H1 (cell line): ENCODE measurements around the gene XPOT. TPM values are rescaled to one million over a fixed set of nuclear protein-coding genes. Genes with fewer than 3 reads are reported as not detected.

Source experiments
- CTCF ChIA-PET: fragments of 300-600 bp; sonication (Branson Sonifier 250); formaldehyde crosslinking; loops from one replicate; lab custom pipeline; 2021; ENCODE audit not compliant: partially characterized antibody; lab: Charles Lee
- POLR2A ChIA-PET: fragments of 300-600 bp; sonication (Branson Sonifier 250); formaldehyde crosslinking; loops from one replicate; lab custom pipeline; 2021; ENCODE audit warnings: inconsistent platforms; ENCODE audit not compliant: partially characterized antibody; lab: Charles Lee
- DNase-seq, 2 experiments: peaks; one replicate each; pipeline versions ENCODE4 v3.0.0 to v3.0.0-alpha.2; 2010 to 2022; ENCODE audit warnings: low spot score in 2 of 2, low read depth in 1 of 2, mixed read lengths in 1 of 2
- FAIRE-seq: peaks from 2 replicates; lab custom pipeline; 2011; peaks lifted over from hg19 to GRCh38; lab: Jason Lieb, UNC
- H2AFZ ChIP-seq: 2 replicates; pipeline ENCODE4 v1.8.1; 2012; ENCODE audit warnings: low read length, inconsistent platforms
- H2AK5ac ChIP-seq: 2 replicates; pipeline ENCODE4 v1.6.1; 2013; ENCODE audit warnings: low read depth, low read length
- H2BK120ac ChIP-seq: replicated peaks from 2 replicates; pipeline ENCODE3; 2013; ENCODE audit warnings: low read depth, low read length, inconsistent platforms
- H2BK12ac ChIP-seq: 2 replicates; pipeline ENCODE4 v1.6.1; 2013; ENCODE audit warnings: low read depth, low read length
- H2BK15ac ChIP-seq: 2 replicates; pipeline ENCODE4 v1.6.1; 2013; ENCODE audit warnings: low read length
- H2BK20ac ChIP-seq: 2 replicates; pipeline ENCODE4 v1.6.1; 2013; ENCODE audit warnings: low read length
- H2BK5ac ChIP-seq: 2 replicates; pipeline ENCODE4 v1.6.1; 2013; ENCODE audit warnings: low read depth, low read length
- H3K14ac ChIP-seq: 2 replicates; pipeline ENCODE4 v1.6.1; 2013; ENCODE audit warnings: inconsistent platforms; ENCODE audit not compliant: insufficient read length
- H3K18ac ChIP-seq: 2 replicates; pipeline ENCODE4 v1.6.1; 2013; ENCODE audit warnings: low read length; ENCODE audit errors: extremely low read depth
- H3K23ac ChIP-seq: 2 replicates; pipeline ENCODE4 v1.6.1; 2013; ENCODE audit warnings: inconsistent platforms; ENCODE audit not compliant: insufficient read length
- H3K23me2 ChIP-seq: 2 replicates; pipeline ENCODE4 v1.6.1; 2013; ENCODE audit warnings: low read depth, low read length
- H3K27ac ChIP-seq: 2 replicates; pipeline ENCODE4 v1.6.1; 2011; ENCODE audit warnings: low read depth, low read length, inconsistent platforms
- H3K27me3 ChIP-seq, 4 experiments: replicated peaks in 1 of 4; 1 replicate in 1 of 4; 2 replicates in 3 of 4; pipeline versions ENCODE4 v1.6.1 to v1.8.1; 2011 to 2013; ENCODE audit warnings: low read length in 3 of 4, mild to moderate bottlenecking in 3 of 4, inconsistent platforms in 2 of 4, mixed read lengths in 2 of 4, moderate library complexity in 1 of 4; ENCODE audit not compliant: control insufficient read depth in 3 of 4, insufficient read depth in 3 of 4; ENCODE audit errors: extremely low read depth in 1 of 4
- H3K36me3 ChIP-seq, 4 experiments: 2 replicates each; pipeline versions ENCODE4 v1.6.1 to v1.8.1; 2011 to 2013; ENCODE audit warnings: mild to moderate bottlenecking in 4 of 4, low read length in 3 of 4, moderate library complexity in 2 of 4, control low read depth in 1 of 4, inconsistent platforms in 1 of 4; ENCODE audit not compliant: insufficient read depth in 4 of 4, control insufficient read depth in 2 of 4
- H3K4ac ChIP-seq: replicated peaks from 2 replicates; pipeline ENCODE3; 2013; ENCODE audit warnings: low read length, low read depth, mixed read lengths, inconsistent platforms; ENCODE audit not compliant: insufficient read length
- H3K4me1 ChIP-seq, 4 experiments: replicated peaks in 1 of 4; 1 replicate in 1 of 4; 2 replicates in 3 of 4; pipeline versions ENCODE4 v1.6.1 to v1.8.1; 2011 to 2013; ENCODE audit warnings: low read length in 3 of 4, inconsistent platforms in 2 of 4, mixed read lengths in 1 of 4; ENCODE audit not compliant: insufficient read depth in 4 of 4, control insufficient read depth in 3 of 4
- H3K4me2 ChIP-seq, 2 experiments: 2 replicates each; pipeline versions ENCODE4 v1.6.1 to v1.8.1; 2011 to 2013; ENCODE audit warnings: low read depth in 2 of 2, low read length in 2 of 2, control low read depth in 1 of 2, inconsistent platforms in 1 of 2, mild to moderate bottlenecking in 1 of 2; ENCODE audit not compliant: insufficient read depth in 1 of 2
- H3K4me3 ChIP-seq, 4 experiments: fragments of 200-600, 300-600 bp in 1 of 4; sonication (generic), shearing (Covaris generic), sonication (Bioruptor Twin) in 1 of 4; 2 replicates each; pipeline versions ENCODE4 v1.5.1 to v1.8.1; 2011 to 2016; ENCODE audit warnings: low read length in 4 of 4, low read depth in 3 of 4, control low read depth in 2 of 4, inconsistent platforms in 2 of 4, mild to moderate bottlenecking in 2 of 4, mixed read lengths in 1 of 4, moderate library complexity in 1 of 4; ENCODE audit not compliant: insufficient read depth in 2 of 4; ENCODE audit errors: extremely low read depth in 1 of 4
- H3K56ac ChIP-seq: replicated peaks from 2 replicates; pipeline ENCODE3; 2013; ENCODE audit warnings: low read depth, mild to moderate bottlenecking, mixed read lengths, low read length, inconsistent platforms; ENCODE audit not compliant: insufficient read length
- H3K79me1 ChIP-seq: 2 replicates; pipeline ENCODE4 v1.6.1; 2013; ENCODE audit warnings: low read depth, low read length, control low read depth
- H3K79me2 ChIP-seq, 2 experiments: 2 replicates each; pipeline versions ENCODE4 v1.6.1 to v1.8.1; 2012 to 2013; ENCODE audit warnings: low read length in 2 of 2, mild to moderate bottlenecking in 2 of 2, inconsistent platforms in 1 of 2; ENCODE audit not compliant: insufficient read depth in 2 of 2, control insufficient read depth in 1 of 2
- H3K9ac ChIP-seq, 4 experiments: replicated peaks in 1 of 4; 1 replicate in 1 of 4; 2 replicates in 3 of 4; pipeline versions ENCODE4 v1.6.1 to v1.8.1; 2011 to 2013; ENCODE audit warnings: low read depth in 3 of 4, low read length in 3 of 4, control low read depth in 2 of 4, mild to moderate bottlenecking in 2 of 4, moderate library complexity in 2 of 4, inconsistent platforms in 1 of 4; ENCODE audit errors: extremely low read depth in 1 of 4
- H3K9me3 ChIP-seq, 2 experiments: 2 replicates each; pipeline versions ENCODE4 v1.6.1 to v1.8.1; 2012 to 2013; ENCODE audit warnings: mild to moderate bottlenecking in 2 of 2, moderate library complexity in 2 of 2, control low read depth in 1 of 2, inconsistent platforms in 1 of 2, low read depth in 1 of 2, low read length in 1 of 2, mixed read lengths in 1 of 2; ENCODE audit not compliant: insufficient read depth in 2 of 2
- H4K20me1 ChIP-seq, 2 experiments: replicated peaks in 1 of 2; 2 replicates each; pipeline versions ENCODE3 to v1.8.1; 2011 to 2013; ENCODE audit warnings: inconsistent platforms in 2 of 2, low read length in 2 of 2, mild to moderate bottlenecking in 1 of 2; ENCODE audit not compliant: insufficient read depth in 2 of 2, control insufficient read depth in 1 of 2
- H4K5ac ChIP-seq: 2 replicates; pipeline ENCODE4 v1.6.1; 2013; ENCODE audit warnings: low read length, low read depth, mixed read lengths, inconsistent platforms; ENCODE audit not compliant: insufficient read length
- H4K8ac ChIP-seq: 2 replicates; pipeline ENCODE4 v1.8.0; 2013; ENCODE audit warnings: mild to moderate bottlenecking, moderate library complexity, low read length, inconsistent platforms; ENCODE audit not compliant: insufficient read depth; ENCODE audit errors: extremely low read depth
- H4K91ac ChIP-seq: replicated peaks from 2 replicates; pipeline ENCODE3; 2013; ENCODE audit warnings: low read length, mixed read lengths, inconsistent platforms; ENCODE audit not compliant: insufficient read length
- BACH1 ChIP-seq: IDR thresholded peaks from 2 replicates; pipeline ENCODE4 v1.6.1; 2012; ENCODE audit warnings: low read length, improper control_type of control experiment
- BCL11A ChIP-seq, 2 experiments: IDR thresholded peaks; one replicate each; pipeline ENCODE4 v1.6.1; 2011; ENCODE audit warnings: low read depth in 2 of 2, low read length in 2 of 2, mild to moderate bottlenecking in 2 of 2
- BRCA1 ChIP-seq: IDR thresholded peaks from 2 replicates; pipeline ENCODE4 v1.6.1; 2012; ENCODE audit warnings: low read depth, low read length, improper control_type of control experiment
- GABPA ChIP-seq: IDR thresholded peaks from 2 replicates; pipeline ENCODE4 v1.6.1; 2011; ENCODE audit warnings: mild to moderate bottlenecking, low read length, moderate library complexity, borderline replicate concordance; ENCODE audit not compliant: insufficient read depth
- GTF2F1 ChIP-seq: IDR thresholded peaks from 2 replicates; pipeline ENCODE4 v1.6.1; 2012; ENCODE audit warnings: low read depth, low read length, improper control_type of control experiment, borderline replicate concordance
- KDM4A ChIP-seq: IDR thresholded peaks from one replicate; pipeline ENCODE4 v1.7.1; 2012; ENCODE audit warnings: low read depth, mild to moderate bottlenecking, moderate library complexity, low read length, inconsistent platforms; ENCODE audit not compliant: severe bottlenecking
- MAX ChIP-seq: IDR thresholded peaks from 2 replicates; pipeline ENCODE4 v1.6.1; 2012; ENCODE audit warnings: inconsistent platforms
- RBBP5 ChIP-seq: IDR thresholded peaks from 2 replicates; pipeline ENCODE4 v1.7.1; 2012; ENCODE audit warnings: low read depth, mild to moderate bottlenecking, inconsistent platforms, low read length, moderate library complexity, borderline replicate concordance
- RFX5 ChIP-seq: IDR thresholded peaks from 2 replicates; pipeline ENCODE4 v1.6.1; 2011; ENCODE audit warnings: low read depth, low read length, improper control_type of control experiment, borderline replicate concordance
- RNF2 ChIP-seq: fragments of 200-900, 300-1000 bp; sonication (generic); IDR thresholded peaks from 2 replicates; pipeline ENCODE4 v1.7.1; 2016; ENCODE audit warnings: borderline replicate concordance, low read depth, mild to moderate bottlenecking, antibody characterized with exemption, low read length; ENCODE audit not compliant: poor library complexity, severe bottlenecking; ENCODE audit errors: missing control alignments
- SAP30 ChIP-seq: fragments of 300-600 bp; sonication (generic); IDR thresholded peaks from 2 replicates; pipeline ENCODE4 v1.7.1; 2012; ENCODE audit warnings: low read length, moderate library complexity, mild to moderate bottlenecking, inconsistent platforms; ENCODE audit not compliant: insufficient read depth, insufficient replicate concordance
- SIRT6 ChIP-seq: IDR thresholded peaks from one replicate; pipeline ENCODE4 v1.7.1; 2012; ENCODE audit warnings: low read length, inconsistent platforms
- SIX5 ChIP-seq: IDR thresholded peaks from 2 replicates; pipeline ENCODE4 v1.6.1; 2011; ENCODE audit warnings: mild to moderate bottlenecking, low read depth, low read length
- TBP ChIP-seq: IDR thresholded peaks from 2 replicates; pipeline ENCODE4 v1.6.1; 2011; ENCODE audit warnings: low read depth, low read length, improper control_type of control experiment
- TCF12 ChIP-seq: IDR thresholded peaks from 2 replicates; pipeline ENCODE4 v1.6.1; 2011; ENCODE audit warnings: low read depth, mild to moderate bottlenecking, low read length
- WGBS, 2 experiments: shearing (Covaris generic) in 1 of 2; methylation state at CpG; one replicate each; pipeline versions ENCODE4 v1.1.6 to v1.1.7; 2013 to 2015; ENCODE audit warnings: low lambda C conversion rate in 2 of 2, mixed read lengths in 2 of 2, inconsistent platforms in 1 of 2, low coverage in 1 of 2, missing lambda C conversion rate in 1 of 2; ENCODE audit not compliant: insufficient replicate concordance in 2 of 2, insufficient coverage in 1 of 2, insufficient read length in 1 of 2; ENCODE audit errors: extremely low coverage in 1 of 2, missing lambda C conversion rate in 1 of 2; 5-methylcytosine and 5-hydroxymethylcytosine counted together
- polyA plus RNA-seq, 7 experiments: library from polyadenylated mRNA; depleted of rRNA in 3 of 7; stranded (reverse) in 5 of 7; unstranded in 2 of 7; fragments of >200 nt in 5 of 7; fragments of 200-250 nt in 2 of 7; gene quantifications; 1 replicate in 5 of 7; 2 replicates in 1 of 7; 4 replicates in 1 of 7; pipeline versions ENCODE4 v1.2.1 to v1.2.3, GENCODE V29; 2011 to 2013; ENCODE audit warnings: missing spikeins in 2 of 7, mixed read lengths in 2 of 7
- total RNA-seq: library from RNA; stranded (reverse); fragmentation: NEBNext Ultra II Directional; extraction: Animal tissue kit (Norgen Biotek cat#: 25700); gene quantifications from 2 replicates; pipeline ENCODE4 v1.2.1, GENCODE V29; 2021

Gene XPOT
- total and polyA plus RNA-seq, 2 of the 8 experiments (the other 6 are each of a cell fraction or from before 2014, with no cell fraction given), result 38.8 to 176 TPM

- Histone ChIP-seq H3K27ac (no peak overlapping the region), H2BK15ac (no peak overlapping the region), H4K20me1 (peaks cover 0 to 5% of the 10 kb centered on the region in 2 experiments), H3K4me2 (no peak overlapping the region), H3K4me1 (no peaks in the 10 kb centered on the region), H3K18ac (no peak overlapping the region), H3K4me3 (no peak overlapping the region), H4K91ac (no peak overlapping the region), H3K23me2 (no peaks in the 10 kb centered on the region), H3K56ac (no peak overlapping the region), H2BK5ac (no peak overlapping the region), H2AFZ (no peak overlapping the region), H3K14ac (no peak overlapping the region), H3K9ac (no peak overlapping the region), H2BK120ac (no peak overlapping the region), H3K79me2 (no peaks in the 10 kb centered on the region), H3K23ac (no peak overlapping the region), H4K8ac (no peak overlapping the region), H3K79me1 (no peaks in the 10 kb centered on the region), H4K5ac (no peak overlapping the region), H3K36me3 (peaks cover 38 to 99% (median 72%) of the 10 kb centered on the region in 4 experiments), H2BK12ac (no peak overlapping the region), H2AK5ac (no peak overlapping the region), H3K9me3 (no peaks in the 10 kb centered on the region), H3K4ac (no peak overlapping the region), H2BK20ac (no peak overlapping the region), H3K27me3 (no peaks in the 10 kb centered on the region)
- no peak for DNase-seq
- WGBS, 2 experiments, result 94% methylated on average over 3 of the region's 3 CpGs; no CpG with 5 or more reads in 1 of the 2 experiments
- POLR2A ChIA-PET, result interaction anchor here (2.9 to 9.2 kb wide), 2 partner anchors 10 to 11 kb away, joined by 8 to 100 read pairs; no protein-coding TSS in a partner anchor
- CTCF ChIA-PET, result no interaction called here
- FAIRE-seq, result no peak
- TF ChIP-seq TCF12 (no peak), SIX5 (no peak), KDM4A (no peak), BACH1 (no peak), RNF2 (no peak), GTF2F1 (no peak), RBBP5 (no peak), MAX (no peak), RFX5 (no peak), SIRT6 (no peak), GABPA (no peak), BCL11A (IDR thresholded peaks at IDR 0.05; ENCODE audit: low read depth in 2 of 2, low read length in 2 of 2) (no peak), BRCA1 (no peak), SAP30 (no peak), TBP (no peak)
Observed at GRCh38 chr12:64419696-64420095, 15.5 kb downstream of the XPOT start.
